Tibial nerve (tissue), 4 donors: ENCODE data around the gene EFHD1. TPM values are rescaled to one million over a fixed set of nuclear protein-coding genes. Genes with fewer than 3 reads are reported as not detected.

ENCODE experiments used
- DNase-seq, 2 donors: peaks; one replicate each; pipeline ENCODE4 v3.0.0-alpha.2; 2019; ENCODE audit warnings: low spot score in 2 of 2
- H3K27ac ChIP-seq, 4 donors: fragments of 200-600 bp; sonication (generic) in 3 of 4; one replicate each; pipeline ENCODE4 v1.5.1; 2017 to 2019; ENCODE audit warnings: mild to moderate bottlenecking in 1 of 4
- H3K27me3 ChIP-seq, 2 donors: fragments of 200-600 bp; sonication (generic) in 1 of 2; one replicate each; pipeline versions ENCODE4 v1.5.1 to v1.6.0; 2017 to 2019
- H3K36me3 ChIP-seq, 3 donors: fragments of 200-600 bp; sonication (generic); one replicate each; pipeline ENCODE4 v1.5.1; 2018 to 2019
- H3K4me1 ChIP-seq, 4 donors: fragments of 200-600 bp; sonication (generic) in 3 of 4; one replicate each; pipeline ENCODE4 v1.5.1; 2017 to 2019
- H3K4me3 ChIP-seq, 4 donors: fragments of 200-600 bp; sonication (generic) in 3 of 4; one replicate each; pipeline ENCODE4 v1.5.1; 2017 to 2019; ENCODE audit warnings: mild to moderate bottlenecking in 1 of 4, moderate library complexity in 1 of 4
- H3K9me3 ChIP-seq, 4 donors: fragments of 200-600 bp; sonication (generic) in 3 of 4; one replicate each; pipeline ENCODE4 v1.5.1; 2017 to 2019
- EP300 ChIP-seq, 2 donors: sonication (generic); formaldehyde crosslinking; IDR thresholded peaks; one replicate each; pipeline ENCODE4 v1.6.1; 2017; ENCODE audit warnings: antibody characterized with exemption in 2 of 2, mild to moderate bottlenecking in 1 of 2
- POLR2A ChIP-seq, 2 donors: fragments of 450-650 bp; IDR thresholded peaks; one replicate each; pipeline ENCODE4 v1.6.1; 2017; ENCODE audit warnings: antibody characterized with exemption in 2 of 2, mild to moderate bottlenecking in 2 of 2, moderate library complexity in 2 of 2
- WGBS, 2 donors: methylation state at CpG; one replicate each; pipeline ENCODE4 v1.1.5; 2018; 5-methylcytosine and 5-hydroxymethylcytosine counted together
- total RNA-seq, 4 donors: library from RNA; depleted of rRNA; stranded (reverse); fragments of >200 nt; gene quantifications; one replicate each; pipeline ENCODE4 v1.1.0, GENCODE V29; 2016
- TF ChIP-seq, protein P1 (sequence below), 5 experiments: fragments of 200-600 bp in 3 of 5; fragments of 450-650 bp in 2 of 5; sonication (generic) in 3 of 5; IDR thresholded peaks; one replicate each; pipeline ENCODE4 v1.5.1; 2016 to 2019; ENCODE audit warnings: antibody characterized with exemption in 5 of 5, mild to moderate bottlenecking in 3 of 5, moderate library complexity in 2 of 5

Gene EFHD1
- total RNA-seq, 4 donors from 2014 or later: 29.1 to 48.7 (median 42.6) TPM

DNA sequence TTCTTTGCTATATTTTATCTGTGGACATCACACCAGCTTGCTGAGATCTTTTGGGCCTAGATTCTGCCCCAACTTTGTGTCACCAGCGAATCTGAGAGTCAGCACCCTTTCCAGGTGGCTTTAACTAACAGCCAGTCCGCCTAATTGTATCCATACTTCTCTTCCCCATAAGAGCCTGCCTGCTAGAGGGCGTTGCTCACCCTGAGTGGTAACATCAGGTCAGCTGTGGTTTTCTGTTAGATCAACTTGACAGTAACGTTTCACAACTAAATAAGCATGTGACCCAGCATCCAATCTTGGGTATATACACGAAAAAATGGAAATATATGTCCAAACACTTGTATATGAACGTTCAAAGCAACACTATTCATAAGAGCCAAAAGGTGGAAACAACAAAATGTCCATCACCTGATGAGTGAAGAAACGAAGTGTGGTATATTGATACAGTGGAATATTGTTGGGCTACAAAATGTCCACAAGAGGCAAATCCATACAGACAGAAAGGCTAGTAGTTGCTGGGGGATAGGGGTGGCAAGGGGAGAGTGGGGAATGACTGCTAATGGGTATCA, 24.9 kb downstream of the EFHD1 start:
- no peaks in the 10 kb centered on the region for H3K4me1 ChIP-seq
- no peak for TF ChIP-seq POLR2A (IDR thresholded peaks at IDR 0.05)
- TF ChIP-seq EP300 (IDR thresholded peaks at IDR 0.05): no peak
- TF ChIP-seq, protein P1, sequence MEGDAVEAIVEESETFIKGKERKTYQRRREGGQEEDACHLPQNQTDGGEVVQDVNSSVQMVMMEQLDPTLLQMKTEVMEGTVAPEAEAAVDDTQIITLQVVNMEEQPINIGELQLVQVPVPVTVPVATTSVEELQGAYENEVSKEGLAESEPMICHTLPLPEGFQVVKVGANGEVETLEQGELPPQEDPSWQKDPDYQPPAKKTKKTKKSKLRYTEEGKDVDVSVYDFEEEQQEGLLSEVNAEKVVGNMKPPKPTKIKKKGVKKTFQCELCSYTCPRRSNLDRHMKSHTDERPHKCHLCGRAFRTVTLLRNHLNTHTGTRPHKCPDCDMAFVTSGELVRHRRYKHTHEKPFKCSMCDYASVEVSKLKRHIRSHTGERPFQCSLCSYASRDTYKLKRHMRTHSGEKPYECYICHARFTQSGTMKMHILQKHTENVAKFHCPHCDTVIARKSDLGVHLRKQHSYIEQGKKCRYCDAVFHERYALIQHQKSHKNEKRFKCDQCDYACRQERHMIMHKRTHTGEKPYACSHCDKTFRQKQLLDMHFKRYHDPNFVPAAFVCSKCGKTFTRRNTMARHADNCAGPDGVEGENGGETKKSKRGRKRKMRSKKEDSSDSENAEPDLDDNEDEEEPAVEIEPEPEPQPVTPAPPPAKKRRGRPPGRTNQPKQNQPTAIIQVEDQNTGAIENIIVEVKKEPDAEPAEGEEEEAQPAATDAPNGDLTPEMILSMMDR (IDR thresholded peaks at IDR 0.05): no peak
- no peaks in the 10 kb centered on the region for H3K36me3 ChIP-seq
- 60 to 61% methylated on average over 7 of the region's 7 CpGs for WGBS, 2 donors
- H3K27ac ChIP-seq: no peak overlapping the region
- no peak for DNase-seq
- H3K27me3 ChIP-seq: no peaks in the 10 kb centered on the region
- no peak overlapping the region for H3K4me3 ChIP-seq
- peaks cover 0 to 3% (median 0%) of the 10 kb centered on the region in 4 donors for H3K9me3 ChIP-seq

DNA sequence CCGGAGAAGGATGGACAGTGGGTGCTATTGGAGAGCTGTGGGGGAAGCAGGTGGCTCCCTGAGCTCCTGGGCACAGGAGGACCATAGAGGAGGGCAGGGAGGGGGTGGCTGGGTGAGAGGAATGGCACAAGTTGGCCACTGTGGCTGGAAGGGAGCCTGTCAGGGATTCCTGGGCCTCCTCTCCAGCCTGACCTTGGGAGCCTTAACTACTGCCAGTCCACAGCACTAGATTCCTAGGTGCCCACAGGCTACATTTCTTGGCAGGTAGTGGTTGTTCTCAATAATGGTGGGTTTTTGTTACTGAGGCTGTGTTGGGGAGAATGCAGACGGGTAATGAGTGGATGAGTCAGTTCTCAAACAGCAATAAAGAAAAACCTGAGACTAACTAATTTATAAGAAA, 26.0 kb downstream of the EFHD1 start:
- H3K4me1 ChIP-seq: no peaks in the 10 kb centered on the region
- no peak overlapping the region for H3K27ac ChIP-seq
- TF ChIP-seq POLR2A (IDR thresholded peaks at IDR 0.05) (no peak), EP300 (IDR thresholded peaks at IDR 0.05) (no peak)
- TF ChIP-seq, protein P1 (IDR thresholded peaks at IDR 0.05): no peak
- H3K36me3 ChIP-seq: peaks cover 0 to 9% (median 0%) of the 10 kb centered on the region in 3 donors
- H3K4me3 ChIP-seq: no peak overlapping the region
- DNase-seq: no peak
- WGBS, 2 donors: 72 to 83% methylated on average over 2 of the region's 2 CpGs
- H3K9me3 ChIP-seq: peaks cover 0 to 3% (median 0%) of the 10 kb centered on the region in 4 donors
- no peaks in the 10 kb centered on the region for H3K27me3 ChIP-seq

DNA sequence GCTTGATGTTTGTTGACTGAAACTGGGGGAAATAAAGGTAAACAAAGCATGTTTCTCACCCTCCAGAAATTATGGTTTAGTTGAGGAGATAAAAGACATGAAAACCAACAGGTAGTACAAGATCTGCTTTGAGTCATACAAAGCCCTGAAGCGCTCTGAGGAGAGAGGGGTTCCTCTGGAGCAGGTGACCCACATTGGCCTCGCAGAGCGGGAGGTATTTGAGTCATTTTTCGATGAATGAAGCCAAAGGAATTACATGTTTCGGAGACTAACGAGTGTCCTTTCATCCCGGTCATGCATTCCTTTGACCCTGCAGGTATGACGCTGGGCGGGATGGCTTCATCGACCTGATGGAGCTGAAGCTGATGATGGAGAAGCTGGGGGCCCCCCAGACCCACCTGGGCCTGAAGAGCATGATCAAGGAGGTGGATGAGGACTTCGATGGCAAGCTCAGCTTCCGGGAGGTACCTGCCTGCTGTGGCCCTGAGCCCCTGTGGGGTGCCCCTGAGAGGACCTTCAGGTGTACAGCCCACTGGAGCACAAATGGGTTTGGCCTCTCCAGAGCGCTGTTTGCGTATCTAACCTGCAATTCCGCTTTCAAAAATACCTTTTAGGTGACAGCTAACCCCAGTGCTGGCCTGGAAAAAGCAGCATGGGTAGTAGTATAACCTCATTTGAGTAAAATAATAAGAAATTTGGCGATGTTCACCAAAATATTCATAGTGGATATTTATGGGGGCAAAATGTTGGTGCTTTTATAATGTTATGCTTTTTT, 29.3 kb downstream of the EFHD1 start:
- Histone ChIP-seq H3K36me3 (peaks cover 0 to 18% (median 0%) of the 10 kb centered on the region in 3 donors), H3K27ac (no peak overlapping the region), H3K9me3 (peaks cover 0 to 3% (median 0%) of the 10 kb centered on the region in 4 donors), H3K4me3 (no peak overlapping the region), H3K27me3 (no peaks in the 10 kb centered on the region), H3K4me1 (no peaks in the 10 kb centered on the region)
- TF ChIP-seq POLR2A (IDR thresholded peaks at IDR 0.05) (no peak), EP300 (IDR thresholded peaks at IDR 0.05) (no peak)
- TF ChIP-seq, protein P1 (IDR thresholded peaks at IDR 0.05): no peak
- no peak for DNase-seq
- WGBS, 2 donors: 87 to 93% methylated on average over 15 to 16 of the region's 16 CpGs

DNA sequence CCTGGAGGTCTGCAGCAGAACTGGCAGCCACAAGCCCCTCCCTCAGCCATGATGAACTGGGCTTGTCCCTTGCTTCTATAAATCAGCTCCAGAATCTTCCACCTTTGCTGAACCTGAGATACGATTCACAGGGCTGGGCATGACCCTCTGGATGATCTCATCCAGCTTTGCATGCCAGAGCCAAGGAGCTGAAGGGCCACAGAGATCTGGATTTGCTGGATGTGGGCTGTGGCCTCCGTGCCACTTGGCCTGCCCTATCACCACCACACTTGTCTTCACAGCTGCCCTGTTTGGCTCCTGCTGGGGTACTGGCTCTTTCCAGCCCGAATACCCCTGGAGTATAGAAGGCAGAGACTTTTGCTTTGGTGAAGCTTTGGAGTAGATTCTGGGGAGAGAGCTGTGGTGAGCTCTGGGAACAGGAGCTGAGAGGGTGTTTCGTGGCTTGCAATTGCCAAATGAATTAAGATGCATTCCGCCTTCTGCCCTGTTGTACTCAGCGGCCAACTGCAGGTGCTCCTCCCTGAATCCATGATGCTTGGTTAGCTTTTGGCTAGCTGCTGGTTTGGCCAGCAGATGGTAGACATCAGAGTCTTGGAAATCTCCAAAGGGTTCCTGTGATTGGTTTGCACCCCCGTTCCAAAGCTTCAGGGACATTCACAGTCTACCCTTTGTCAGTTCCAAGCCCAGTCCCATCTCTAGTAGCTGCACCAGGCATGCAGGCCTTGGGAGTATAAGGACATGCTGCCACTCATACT, 32.8 kb downstream of the EFHD1 start:
- H3K4me3 ChIP-seq: no peak overlapping the region
- H3K4me1 ChIP-seq: no peaks in the 10 kb centered on the region
- WGBS, 2 donors: 72 to 77% methylated on average over 7 of the region's 7 CpGs
- no peaks in the 10 kb centered on the region for H3K9me3 ChIP-seq
- H3K27ac ChIP-seq: no peak overlapping the region
- DNase-seq: no peak
- H3K27me3 ChIP-seq: no peaks in the 10 kb centered on the region
- peaks cover 0 to 18% (median 0%) of the 10 kb centered on the region in 3 donors for H3K36me3 ChIP-seq
- TF ChIP-seq EP300 (IDR thresholded peaks at IDR 0.05) (no peak), POLR2A (IDR thresholded peaks at IDR 0.05) (no peak)
- TF ChIP-seq, protein P1 (IDR thresholded peaks at IDR 0.05): no peak
